Mesenchymal stem cell (in vitro differentiated cells and primary cell): ENCODE data around the gene SPNS3.

Source experiments
- DNase-seq: peaks from one replicate; pipeline ENCODE4 v3.0.0-alpha.2; 2013
- H2AFZ ChIP-seq: one replicate; pipeline ENCODE4 v1.6.1; 2013; ENCODE audit warnings: low read depth, mild to moderate bottlenecking, control low read depth, inconsistent platforms, low read length, moderate library complexity
- H2AK5ac ChIP-seq: 2 replicates; pipeline ENCODE4 v1.6.1; 2013; ENCODE audit warnings: low read length, moderate library complexity, mild to moderate bottlenecking, inconsistent platforms; ENCODE audit not compliant: severe bottlenecking
- H2BK120ac ChIP-seq: one replicate; pipeline ENCODE4 v1.6.1; 2013; ENCODE audit warnings: low read depth, mild to moderate bottlenecking, inconsistent platforms, low read length, moderate library complexity
- H2BK12ac ChIP-seq, 2 experiments: one replicate each; pipeline ENCODE4 v1.6.1; 2013; ENCODE audit warnings: inconsistent platforms in 2 of 2, low read length in 2 of 2, mild to moderate bottlenecking in 2 of 2, moderate library complexity in 2 of 2, control low read depth in 1 of 2
- H2BK15ac ChIP-seq: one replicate; pipeline ENCODE4 v1.6.1; 2013; ENCODE audit warnings: mild to moderate bottlenecking, low read depth, inconsistent platforms; ENCODE audit not compliant: poor library complexity, severe bottlenecking
- H2BK5ac ChIP-seq: 2 replicates; pipeline ENCODE4 v1.6.1; 2013; ENCODE audit warnings: low read depth, mild to moderate bottlenecking, low read length, control low read depth, inconsistent platforms; ENCODE audit not compliant: poor library complexity, severe bottlenecking
- H3K14ac ChIP-seq, 2 experiments: one replicate each; pipeline ENCODE4 v1.6.1; 2013; ENCODE audit warnings: inconsistent platforms in 2 of 2, low read length in 2 of 2, control low read depth in 1 of 2, mild to moderate bottlenecking in 1 of 2, moderate library complexity in 1 of 2
- H3K18ac ChIP-seq, 2 experiments: one replicate each; pipeline ENCODE4 v1.6.1; 2013; ENCODE audit warnings: inconsistent platforms in 2 of 2, low read length in 2 of 2, control low read depth in 1 of 2, low read depth in 1 of 2, mild to moderate bottlenecking in 1 of 2
- H3K23ac ChIP-seq, 2 experiments: one replicate each; pipeline ENCODE4 v1.6.1; 2013; ENCODE audit warnings: inconsistent platforms in 2 of 2, low read length in 2 of 2, mild to moderate bottlenecking in 2 of 2, moderate library complexity in 2 of 2, control low read depth in 1 of 2
- H3K27ac ChIP-seq: 2 replicates; pipeline ENCODE4 v1.5.1; 2013; ENCODE audit warnings: mild to moderate bottlenecking, moderate library complexity, low read length, control low read depth, inconsistent platforms; ENCODE audit not compliant: poor library complexity, severe bottlenecking
- H3K27me3 ChIP-seq, 2 experiments: 2 replicates each; pipeline versions ENCODE4 v1.6.1 to v1.7.0; 2013; ENCODE audit warnings: low read length in 2 of 2, mild to moderate bottlenecking in 2 of 2, moderate library complexity in 2 of 2, control low read depth in 1 of 2, inconsistent platforms in 1 of 2; ENCODE audit not compliant: control insufficient read depth in 1 of 2, insufficient read depth in 1 of 2
- H3K36me3 ChIP-seq, 2 experiments: 2 replicates each; pipeline versions ENCODE4 v1.6.1 to v1.7.0; 2013; ENCODE audit warnings: low read length in 2 of 2, control low read depth in 1 of 2, inconsistent platforms in 1 of 2, low read depth in 1 of 2, mild to moderate bottlenecking in 1 of 2; ENCODE audit not compliant: insufficient read depth in 2 of 2, control insufficient read depth in 1 of 2
- H3K4ac ChIP-seq, 2 experiments: one replicate each; pipeline ENCODE4 v1.6.1; 2013; ENCODE audit warnings: inconsistent platforms in 2 of 2, low read length in 2 of 2, mild to moderate bottlenecking in 2 of 2, moderate library complexity in 2 of 2, control low read depth in 1 of 2, low read depth in 1 of 2
- H3K4me1 ChIP-seq: 2 replicates; pipeline ENCODE4 v1.6.1; 2013; ENCODE audit warnings: low read depth, low read length, control low read depth; ENCODE audit not compliant: control insufficient read depth, insufficient read depth
- H3K4me2 ChIP-seq: 2 replicates; pipeline ENCODE4 v1.6.1; 2013; ENCODE audit warnings: low read length, mild to moderate bottlenecking, inconsistent platforms; ENCODE audit not compliant: poor library complexity, severe bottlenecking
- H3K4me3 ChIP-seq, 2 experiments: 2 replicates each; pipeline versions ENCODE4 v1.5.1 to v1.7.0; 2013; ENCODE audit warnings: low read length in 2 of 2, mild to moderate bottlenecking in 2 of 2, control low read depth in 1 of 2, low read depth in 1 of 2; ENCODE audit not compliant: insufficient read depth in 1 of 2
- H3K79me1 ChIP-seq: replicated peaks from 2 replicates; pipeline ENCODE4 v1.6.1; 2013; ENCODE audit warnings: mild to moderate bottlenecking, control low read depth, low read length, inconsistent platforms; ENCODE audit not compliant: poor library complexity, severe bottlenecking
- H3K9ac ChIP-seq: 2 replicates; pipeline ENCODE4 v1.7.0; 2013; ENCODE audit warnings: mild to moderate bottlenecking, low read length, moderate library complexity
- H3K9me3 ChIP-seq: 2 replicates; pipeline ENCODE4 v1.7.0; 2013; ENCODE audit warnings: mild to moderate bottlenecking, low read length; ENCODE audit not compliant: control insufficient read depth
- H4K8ac ChIP-seq: one replicate; pipeline ENCODE4 v1.6.1; 2013; ENCODE audit warnings: inconsistent platforms, mild to moderate bottlenecking, low read length, moderate library complexity
- H4K91ac ChIP-seq: one replicate; pipeline ENCODE4 v1.6.1; 2013; ENCODE audit warnings: mild to moderate bottlenecking, low read length, inconsistent platforms
- WGBS: methylation state at CpG from one replicate; pipeline ENCODE4 v1.1.7; 2013; ENCODE audit warnings: mixed read lengths; 5-methylcytosine and 5-hydroxymethylcytosine counted together

SPNS3 gene

GRCh38 chr17:4448197-4448980 lies 14.6 kb downstream of the SPNS3 start:
- Histone ChIP-seq H2BK15ac (no peak overlapping the region), H3K9ac (no peak overlapping the region), H3K79me1 (no peaks in the 10 kb centered on the region), H3K27ac (no peak overlapping the region), H3K27me3 (peaks cover 18 to 33% of the 10 kb centered on the region in 2 experiments), H3K4ac (no peak overlapping the region), H3K23ac (no peak overlapping the region), H3K4me1 (peaks cover 5% of the 10 kb centered on the region), H4K8ac (no peak overlapping the region), H2BK120ac (no peak overlapping the region), H3K9me3 (no peaks in the 10 kb centered on the region), H3K14ac (no peak overlapping the region), H4K91ac (no peak overlapping the region), H3K36me3 (no peaks in the 10 kb centered on the region), H2AK5ac (no peak overlapping the region), H2BK12ac (no peak overlapping the region), H3K4me3 (no peak overlapping the region), H3K4me2 (no peak overlapping the region), H3K18ac (no peak overlapping the region), H2AFZ (no peak overlapping the region), H2BK5ac (no peak overlapping the region)
- no peak for DNase-seq
- 61% methylated on average over 11 of the region's 11 CpGs for WGBS

GRCh38 chr17:4449736-4450135 lies 16.0 kb downstream of the SPNS3 start:
- Histone ChIP-seq H4K8ac (no peak overlapping the region), H3K4me3 (no peak overlapping the region), H3K4ac (no peak overlapping the region), H3K9me3 (no peaks in the 10 kb centered on the region), H2BK120ac (no peak overlapping the region), H3K9ac (no peak overlapping the region), H4K91ac (no peak overlapping the region), H2AFZ (no peak overlapping the region), H3K27ac (no peak overlapping the region), H2BK5ac (no peak overlapping the region), H3K27me3 (peaks cover 25 to 37% of the 10 kb centered on the region in 2 experiments), H3K18ac (no peak overlapping the region), H2BK15ac (no peak overlapping the region), H3K4me2 (no peak overlapping the region), H2AK5ac (no peak overlapping the region), H3K36me3 (no peaks in the 10 kb centered on the region), H3K23ac (no peak overlapping the region), H3K4me1 (peaks cover 3% of the 10 kb centered on the region), H2BK12ac (no peak overlapping the region), H3K14ac (no peak overlapping the region), H3K79me1 (no peaks in the 10 kb centered on the region)
- DNase-seq: no peak
- WGBS: 54% methylated on average over 11 of the region's 11 CpGs

- Histone ChIP-seq H3K27me3 (peaks cover 31 to 43% of the 10 kb centered on the region in 2 experiments), H2AFZ (no peak overlapping the region), H3K4me2 (no peak overlapping the region), H3K9me3 (no peaks in the 10 kb centered on the region), H2BK120ac (no peak overlapping the region), H2BK12ac (no peak overlapping the region), H3K79me1 (no peaks in the 10 kb centered on the region), H3K23ac (no peak overlapping the region), H3K4me1 (no peaks in the 10 kb centered on the region), H4K91ac (no peak overlapping the region), H3K14ac (no peak overlapping the region), H3K36me3 (no peaks in the 10 kb centered on the region), H2BK15ac (no peak overlapping the region), H4K8ac (no peak overlapping the region), H3K4me3 (no peak overlapping the region), H3K27ac (no peak overlapping the region), H2BK5ac (no peak overlapping the region), H3K4ac (no peak overlapping the region), H3K18ac (no peak overlapping the region), H2AK5ac (no peak overlapping the region), H3K9ac (no peak overlapping the region)
- DNase-seq: no peak
- 90% methylated on average over 12 of the region's 14 CpGs for WGBS
Observed at GRCh38 chr17:4450710-4451316, 17.1 kb downstream of the SPNS3 start.

GRCh38 chr17:4453812-4454591 lies 20.3 kb downstream of the SPNS3 start:
- H3K9ac ChIP-seq: no peak overlapping the region
- H3K4me2 ChIP-seq: no peak overlapping the region
- no peaks in the 10 kb centered on the region for H3K4me1 ChIP-seq
- H3K79me1 ChIP-seq: no peaks in the 10 kb centered on the region
- H2AFZ ChIP-seq: no peak overlapping the region
- H3K4me3 ChIP-seq: no peak overlapping the region
- H4K91ac ChIP-seq: no peak overlapping the region
- H3K27ac ChIP-seq: no peak overlapping the region
- H3K23ac ChIP-seq: no peak overlapping the region
- H2BK12ac ChIP-seq: no peak overlapping the region
- H3K4ac ChIP-seq: no peak overlapping the region
- H2BK15ac ChIP-seq: no peak overlapping the region
- H3K27me3 ChIP-seq: peaks cover 28 to 35% of the 10 kb centered on the region in 2 experiments
- WGBS: 90% methylated on average over 9 of the region's 9 CpGs
- no peak overlapping the region for H2AK5ac ChIP-seq
- no peak overlapping the region for H3K14ac ChIP-seq
- H4K8ac ChIP-seq: no peak overlapping the region
- DNase-seq: no peak
- no peak overlapping the region for H2BK120ac ChIP-seq
- no peaks in the 10 kb centered on the region for H3K36me3 ChIP-seq
- H3K9me3 ChIP-seq: no peaks in the 10 kb centered on the region
- no peak overlapping the region for H3K18ac ChIP-seq
- no peak overlapping the region for H2BK5ac ChIP-seq
